D341Med (cell line): ENCODE results near the gene PNPLA5.

ENCODE experiments used
- DNase-seq: peaks from one replicate; pipeline ENCODE4 v3.0.0; 2012; ENCODE audit warnings: low spot score

Gene PNPLA5

DNA sequence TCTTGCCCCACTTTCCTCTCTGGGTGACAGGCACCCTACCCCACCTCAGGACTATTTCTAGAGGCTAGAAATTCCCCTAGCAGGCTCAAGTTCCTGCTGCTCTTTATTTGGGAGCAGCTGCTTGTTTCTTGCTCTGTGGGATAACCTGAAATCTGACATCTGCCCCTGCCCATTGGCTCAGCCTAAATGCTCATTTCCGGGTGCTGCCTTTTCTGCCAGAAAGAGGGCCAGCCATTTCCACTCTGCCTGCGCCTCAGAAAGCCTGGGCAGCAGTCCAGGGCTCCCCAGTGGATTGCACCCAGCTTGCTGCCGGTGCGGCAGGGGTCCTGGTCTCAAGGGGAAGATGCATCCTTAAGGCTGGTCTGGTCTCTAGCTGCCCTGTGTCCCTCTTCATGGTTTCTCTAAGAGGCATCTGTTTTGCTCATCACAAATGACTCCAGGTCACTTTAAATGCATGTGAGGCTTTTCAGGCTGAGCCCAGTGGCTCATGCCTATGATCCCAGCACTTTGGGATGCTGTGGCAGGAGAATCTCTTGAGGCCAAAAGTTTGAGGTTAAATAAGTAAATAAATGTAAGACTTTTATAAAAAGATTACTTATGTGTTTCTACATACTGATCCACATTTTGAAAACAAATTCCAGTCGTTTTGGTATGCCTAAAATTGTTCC lies 10.3 kb upstream of the PNPLA5 start:
- no peak for DNase-seq

DNA sequence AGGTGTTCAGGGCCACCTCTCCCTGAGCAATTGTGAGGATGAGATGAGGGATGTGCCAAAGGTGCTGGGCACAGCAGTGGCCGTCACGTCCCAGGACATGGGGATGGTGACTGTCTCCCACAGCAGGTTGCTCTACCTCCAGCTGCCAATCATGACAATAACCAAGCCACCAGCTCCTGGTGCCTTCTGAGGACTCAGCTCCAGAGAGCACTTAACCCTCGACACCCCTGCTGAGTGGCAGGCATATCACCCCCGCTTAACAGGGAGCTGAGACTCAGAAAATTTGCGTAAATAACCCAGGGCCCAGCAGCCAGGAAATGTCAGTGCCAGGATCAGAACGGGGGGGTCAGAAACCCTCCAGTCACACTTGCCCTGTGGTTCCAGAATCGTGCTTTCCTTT lies 8.4 kb upstream of the PNPLA5 start:
- DNase-seq: no peak

DNA sequence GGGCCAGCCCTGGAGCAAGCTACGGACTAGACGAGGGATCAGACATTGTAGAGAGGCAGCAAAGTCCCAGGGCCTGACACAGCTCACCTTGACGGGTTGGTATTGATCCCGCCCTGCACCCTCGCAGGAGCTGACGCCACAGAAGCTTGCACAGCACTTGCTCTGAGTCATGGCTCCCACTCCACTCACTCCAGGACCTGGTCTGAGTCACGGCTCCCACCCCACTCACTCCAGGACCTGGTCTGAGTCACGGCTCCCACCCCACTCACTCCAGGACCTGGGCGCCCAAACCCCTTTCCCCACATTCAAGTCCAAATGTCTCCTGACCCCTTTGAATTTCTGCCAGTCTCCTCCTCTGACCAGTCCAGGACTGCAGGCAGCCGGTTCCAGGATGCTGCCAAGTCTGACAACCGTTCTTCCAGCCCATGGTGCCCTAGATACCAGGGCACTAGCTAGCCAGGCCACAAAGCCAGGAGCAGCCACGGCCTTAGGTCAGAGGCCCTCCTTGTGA lies 6.0 kb upstream of the PNPLA5 start:
- DNase-seq: no peak

DNA sequence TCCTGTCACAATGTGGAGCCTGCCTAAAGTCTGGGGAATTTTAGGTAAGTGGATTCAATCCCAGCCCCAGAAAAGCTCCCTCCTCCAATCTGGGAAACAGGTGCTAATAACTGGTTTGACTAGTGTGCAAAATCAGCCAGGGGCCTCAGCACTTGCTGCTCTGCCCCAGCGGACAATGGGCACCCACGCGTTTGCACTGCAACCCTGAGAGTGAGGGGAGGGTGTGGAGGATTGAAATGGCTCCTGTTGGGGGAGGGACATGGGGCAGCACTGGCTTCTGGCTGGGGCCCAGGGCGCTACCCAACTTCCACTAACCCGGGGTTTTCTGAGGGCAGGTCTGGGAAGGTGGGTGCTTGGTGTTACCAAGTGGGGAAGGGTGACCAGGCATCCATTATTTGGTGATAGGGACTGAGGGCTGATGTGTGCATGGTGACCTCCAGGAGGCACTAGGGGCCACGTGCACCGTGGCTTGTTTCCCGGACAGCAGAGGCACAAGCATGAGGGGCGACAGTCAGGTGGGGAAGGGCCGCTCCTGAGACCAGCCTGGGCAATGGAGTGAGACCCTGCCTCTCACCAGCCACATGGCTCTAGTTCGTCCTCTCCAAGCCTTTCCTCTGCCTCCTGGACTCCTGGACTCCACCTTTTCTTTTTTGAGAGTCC lies 4.3 kb upstream of the PNPLA5 start:
- no peak for DNase-seq

DNA sequence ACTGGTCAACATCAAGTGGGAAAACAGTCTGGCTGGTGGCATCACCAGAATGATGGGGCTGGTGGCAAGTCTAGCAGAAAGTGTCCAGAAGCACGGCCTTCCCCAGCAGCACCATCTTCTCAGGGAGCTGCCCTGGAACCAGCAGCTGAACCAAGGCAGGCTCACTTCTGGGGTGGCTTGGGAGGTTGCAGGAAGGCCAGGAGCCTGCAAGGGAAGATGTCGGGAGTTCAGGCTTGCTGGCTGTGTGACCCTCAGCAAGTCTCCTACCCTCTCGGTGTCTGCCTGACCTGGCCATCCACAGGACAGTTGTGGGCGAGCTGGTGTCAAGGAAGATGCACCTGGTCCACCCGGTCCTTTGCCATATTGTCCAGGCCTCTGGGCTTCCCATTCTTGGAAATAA lies 2.3 kb upstream of the PNPLA5 start:
- no peak for DNase-seq

DNA sequence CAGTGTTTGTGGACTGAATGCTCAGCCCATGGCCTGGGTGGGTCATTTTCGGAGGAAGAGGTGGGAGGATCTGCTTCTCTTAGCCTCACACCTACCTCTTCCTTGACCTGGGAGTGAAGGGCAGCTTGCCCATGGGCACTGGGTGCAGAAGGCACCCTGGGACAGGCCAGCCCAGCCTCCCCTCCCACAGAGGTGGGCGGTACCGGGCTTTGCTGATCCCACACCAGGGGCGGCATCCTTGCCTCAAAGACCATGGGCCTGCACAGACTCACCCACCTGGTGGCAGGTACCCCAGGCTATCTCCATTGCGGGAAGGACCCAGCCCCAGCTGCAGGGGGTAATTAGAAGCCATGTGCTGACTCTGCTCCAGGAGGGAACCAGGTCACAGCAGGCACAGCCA lies 1.5 kb upstream of the PNPLA5 start:
- DNase-seq: no peak

DNA sequence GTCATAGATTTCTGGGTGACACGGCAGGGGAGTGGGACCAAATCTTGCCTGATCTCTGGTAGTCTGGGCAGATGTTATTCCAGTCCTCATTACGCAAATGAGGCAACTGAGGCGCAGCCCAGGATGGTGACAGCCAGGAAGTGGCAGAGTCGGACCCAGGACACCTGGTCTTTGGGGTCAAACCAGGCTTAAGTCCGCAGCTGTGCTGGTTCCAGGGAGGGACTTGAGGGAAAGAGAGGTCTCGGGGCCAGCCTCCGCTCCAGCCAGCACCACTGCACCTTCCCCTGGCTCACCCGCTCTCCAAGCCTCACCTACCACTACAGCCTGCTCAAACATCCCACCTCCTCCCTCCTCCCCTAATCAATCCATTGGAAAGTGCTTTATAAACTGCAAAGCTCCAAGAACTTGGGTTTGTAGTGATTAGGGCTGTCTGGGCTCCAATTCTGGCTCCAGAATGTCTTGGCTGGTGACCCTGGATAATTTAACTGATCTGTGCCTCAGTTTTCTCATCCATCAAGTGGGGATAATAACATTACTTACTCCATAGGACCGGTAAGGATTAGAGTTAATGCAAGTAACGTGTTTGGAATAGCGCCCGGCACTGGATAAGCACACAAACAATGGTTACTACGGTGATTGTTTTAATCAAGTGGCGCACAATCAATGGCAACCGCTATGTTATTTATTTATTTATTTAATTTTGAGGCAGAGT lies 526 bp upstream of the PNPLA5 start:
- no peak for DNase-seq

DNA sequence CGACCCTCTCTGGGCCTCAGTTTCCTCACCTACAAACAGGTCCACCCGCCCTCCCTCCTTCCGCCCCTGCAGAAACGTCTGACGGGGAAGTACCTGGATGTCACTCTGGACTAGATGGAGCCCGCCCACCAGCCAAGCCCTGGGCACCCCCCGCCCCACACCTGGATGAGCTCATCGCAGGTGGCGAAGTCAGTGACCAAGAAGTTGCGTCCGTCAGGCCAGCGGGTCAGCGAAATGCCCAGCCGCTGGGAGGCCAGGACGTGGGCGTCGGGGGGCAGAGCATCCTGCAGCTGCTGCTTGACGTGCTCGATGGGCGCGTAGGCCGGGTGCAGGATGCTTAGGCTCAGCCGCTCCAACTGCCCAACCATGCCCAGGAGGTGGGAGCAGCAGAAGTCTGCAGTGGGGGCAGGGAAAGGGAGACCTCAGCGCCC lies 897 bp downstream of the PNPLA5 start:
- DNase-seq: peak; percentile 42

DNA sequence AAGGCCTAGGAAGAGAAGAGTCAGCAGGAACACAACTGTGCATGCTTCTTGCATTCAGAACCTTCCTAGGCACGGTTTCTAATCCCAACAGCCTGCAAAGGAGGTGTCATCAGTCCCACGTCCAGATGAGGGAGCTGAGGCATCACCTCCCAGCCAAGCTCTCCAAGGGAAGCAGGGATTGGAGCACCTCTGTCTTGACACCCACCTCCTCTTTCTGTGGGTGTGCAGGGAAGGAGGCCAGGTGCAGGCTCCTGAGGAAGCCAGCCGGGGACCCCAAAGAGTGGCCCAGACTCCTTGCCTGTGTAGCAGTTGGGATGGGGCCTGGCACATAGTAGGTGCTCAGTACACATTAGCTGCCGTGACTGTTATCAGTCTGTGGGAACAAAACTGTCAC lies 2.0 kb downstream of the PNPLA5 start:
- peak; percentile 60 for DNase-seq

DNA sequence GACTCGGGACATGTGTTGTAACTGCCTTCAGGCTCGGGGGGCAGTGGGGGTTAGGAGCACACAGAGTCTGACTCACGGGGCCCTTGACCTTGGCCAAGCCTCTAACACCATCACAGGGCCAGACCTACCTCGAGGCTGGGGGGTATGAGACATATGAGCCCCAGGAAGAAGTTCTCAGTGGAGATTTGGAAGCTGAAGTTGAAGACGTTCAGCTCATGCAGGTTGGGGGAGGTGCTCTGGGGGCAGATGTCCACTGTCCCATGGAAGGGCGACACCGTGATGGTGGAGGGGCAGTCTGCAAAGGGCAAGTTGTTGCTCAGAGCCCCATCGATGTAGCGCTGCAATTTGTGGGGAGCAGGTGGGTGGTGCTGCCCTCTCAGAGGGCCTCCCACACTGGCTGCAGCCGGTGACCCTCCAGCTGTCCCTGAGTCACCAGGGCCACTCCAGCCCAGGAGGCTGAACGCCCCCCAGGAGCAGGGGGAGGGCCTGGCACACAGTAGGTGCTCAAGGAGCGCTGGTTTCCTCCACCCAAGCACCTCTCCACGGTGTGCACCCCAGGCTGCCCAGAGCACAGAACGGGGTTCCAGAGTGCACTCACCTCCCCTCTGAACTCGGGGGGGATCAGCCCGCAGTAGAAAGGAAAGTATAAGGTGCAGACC lies 2.5 kb downstream of the PNPLA5 start:
- DNase-seq: peak; percentile 7

DNA sequence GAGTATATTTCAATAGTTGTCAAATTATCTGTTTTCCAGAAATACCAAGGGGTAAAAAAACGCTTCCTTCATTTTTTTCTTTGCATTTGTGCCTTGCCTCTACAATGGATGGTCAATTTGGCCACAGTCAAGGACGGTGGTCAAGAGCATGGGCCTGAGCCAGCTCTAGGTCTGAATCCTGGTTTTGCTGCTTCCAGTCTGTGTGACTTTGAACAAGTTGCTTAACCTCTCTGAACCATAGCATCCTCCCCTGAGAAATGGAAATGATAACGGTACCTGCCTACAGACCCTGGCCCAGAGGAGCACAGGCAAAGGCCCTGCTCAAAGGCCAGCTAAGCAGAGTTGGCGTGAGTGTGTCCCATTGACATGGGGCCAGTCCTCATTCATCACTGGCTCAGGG lies 3.1 kb downstream of the PNPLA5 start:
- DNase-seq: no peak

DNA sequence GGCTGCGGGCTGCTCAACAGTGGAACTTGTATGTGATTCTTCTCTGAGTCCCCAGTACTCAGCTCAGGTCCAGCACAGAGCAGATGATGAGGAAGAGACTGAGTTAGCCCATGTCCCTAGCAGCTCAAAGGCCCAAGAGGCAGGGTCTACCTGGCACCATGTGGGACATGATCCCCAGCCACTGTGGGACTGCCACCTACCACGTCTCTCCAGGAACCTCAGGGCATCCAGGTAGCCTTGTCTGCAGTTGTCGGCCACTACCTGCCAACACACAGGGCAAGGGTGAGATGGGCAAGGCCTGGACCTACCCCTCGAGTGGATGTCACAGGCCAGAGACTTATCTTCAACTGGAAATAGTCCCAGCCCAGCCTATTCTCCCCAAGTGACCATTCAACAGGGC lies 4.4 kb downstream of the PNPLA5 start:
- DNase-seq: peak; percentile 18

DNA sequence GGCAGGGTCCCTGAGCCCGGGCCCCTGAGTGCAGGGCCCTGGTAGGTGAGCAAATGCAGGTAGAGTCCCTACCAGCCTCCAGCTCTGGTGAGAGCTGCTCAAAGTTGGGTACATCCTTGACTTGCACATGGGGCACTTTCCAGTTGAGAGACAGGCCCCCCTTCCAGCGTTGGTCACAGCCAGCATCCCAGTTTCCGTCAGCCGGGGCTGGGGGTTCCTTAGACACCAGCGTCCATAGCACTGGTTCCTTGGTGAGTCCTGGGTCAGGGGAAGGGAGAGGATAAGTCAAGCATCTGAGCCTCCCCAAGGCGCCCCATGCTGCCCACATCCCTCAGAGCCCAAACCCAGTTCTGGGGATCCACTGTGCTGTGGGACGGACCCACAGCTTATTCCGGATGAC lies 5.6 kb downstream of the PNPLA5 start:
- peak; percentile 15 for DNase-seq

DNA sequence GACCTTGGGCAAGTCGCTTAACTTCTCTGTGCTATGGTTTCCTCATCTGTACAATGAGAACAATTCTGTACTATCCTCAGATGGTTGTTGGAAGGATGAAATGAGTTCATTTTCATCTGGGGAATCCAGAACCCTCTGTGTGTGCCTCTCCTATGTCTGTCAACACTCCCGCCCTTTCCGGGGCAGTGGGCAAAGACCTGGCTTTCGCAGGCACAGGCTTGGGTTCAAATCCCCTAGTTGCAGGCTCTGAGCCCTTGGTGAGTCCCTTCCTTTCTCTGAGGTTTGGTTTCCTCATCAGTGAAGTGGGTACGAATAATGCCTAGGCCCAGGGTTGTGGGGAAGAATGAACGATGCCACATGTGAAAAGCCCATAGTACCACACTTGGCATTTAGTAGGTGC lies 6.0 kb downstream of the PNPLA5 start:
- peak; percentile 5 for DNase-seq

DNA sequence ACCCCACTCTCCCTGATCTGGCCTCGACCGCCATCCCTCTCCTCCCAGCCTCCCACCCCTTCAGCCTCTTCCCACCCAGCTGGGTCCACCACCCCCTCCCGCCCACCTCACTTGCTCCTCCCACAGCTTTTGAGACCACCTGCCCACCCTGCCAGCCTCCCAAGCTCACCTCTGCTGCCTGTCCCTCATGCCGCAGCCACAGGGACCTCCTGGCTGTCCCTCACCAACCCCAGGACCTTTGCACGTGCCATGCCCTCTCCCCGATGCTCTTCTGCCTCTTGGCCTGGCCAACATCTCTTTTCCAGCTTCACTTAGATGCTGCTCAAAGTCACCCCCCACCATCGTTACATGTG lies 6.5 kb downstream of the PNPLA5 start:
- no peak for DNase-seq

DNA sequence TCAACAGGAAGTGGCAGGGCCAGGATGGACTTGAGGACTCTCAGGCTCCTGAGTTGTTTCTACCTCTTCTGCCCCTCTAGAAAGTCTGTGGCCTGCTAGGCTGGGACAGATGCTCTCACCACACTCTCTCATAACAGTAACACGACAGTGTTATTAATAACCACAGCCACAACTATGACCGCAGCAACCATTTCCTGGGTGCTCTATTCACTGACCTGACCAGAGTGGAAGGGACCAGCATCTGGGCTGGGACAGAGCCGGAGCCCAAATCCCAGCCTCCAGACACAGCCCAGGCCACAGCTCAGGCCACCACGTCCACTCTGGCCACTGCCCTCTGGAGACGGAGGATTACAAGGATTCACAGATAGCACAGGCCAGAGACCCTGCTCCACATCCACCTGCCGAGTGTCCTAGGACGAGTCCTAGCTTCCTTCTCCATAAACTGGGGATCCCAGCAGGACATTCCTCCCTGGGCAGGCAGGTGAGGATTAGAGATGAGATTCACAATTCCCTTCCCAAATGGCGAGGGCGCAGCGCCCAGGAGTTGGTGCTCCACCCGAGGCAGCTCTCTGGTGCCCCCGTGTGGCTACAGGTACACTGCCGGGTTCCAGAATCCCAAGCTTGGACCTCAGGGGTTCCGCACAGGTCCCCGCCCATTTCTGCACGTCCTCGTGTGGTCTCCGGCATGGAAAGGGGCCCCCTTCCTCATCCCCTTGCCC lies 7.1 kb downstream of the PNPLA5 start:
- DNase-seq: peak; percentile 88

DNA sequence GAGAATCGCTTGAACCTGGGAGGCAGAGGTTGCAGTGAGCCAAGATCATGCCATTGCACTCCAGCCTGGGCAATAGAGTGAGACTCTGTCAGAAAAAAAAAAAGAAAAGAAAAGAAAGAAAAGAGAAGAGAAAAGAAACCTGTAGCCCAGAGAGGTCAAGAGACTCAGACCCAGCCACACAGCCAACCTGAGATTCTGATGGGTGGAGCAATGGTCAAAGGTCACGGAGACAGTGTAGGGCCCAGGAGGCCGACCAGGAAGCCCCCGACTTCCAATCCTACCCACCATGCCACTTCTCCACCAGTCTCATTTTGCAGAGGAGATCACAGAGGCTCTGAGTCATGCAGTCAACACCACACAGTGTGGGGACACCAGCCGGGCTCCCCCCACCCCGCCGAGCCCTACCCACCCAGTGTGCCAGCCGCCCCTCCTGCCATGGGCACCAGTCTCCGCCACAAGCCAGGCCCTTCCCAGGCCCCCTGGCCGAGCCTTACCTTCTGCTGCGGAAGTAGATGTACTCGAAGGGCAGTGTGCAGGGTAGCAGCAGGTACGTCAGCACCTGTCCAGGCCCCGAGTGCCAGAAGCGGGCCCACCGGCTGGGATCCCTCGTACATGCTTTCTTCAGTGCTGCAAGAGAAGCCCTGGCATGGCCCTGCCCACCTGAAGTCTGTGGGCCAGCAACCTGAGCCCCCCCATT lies 7.9 kb downstream of the PNPLA5 start:
- peak; percentile 23 for DNase-seq

DNA sequence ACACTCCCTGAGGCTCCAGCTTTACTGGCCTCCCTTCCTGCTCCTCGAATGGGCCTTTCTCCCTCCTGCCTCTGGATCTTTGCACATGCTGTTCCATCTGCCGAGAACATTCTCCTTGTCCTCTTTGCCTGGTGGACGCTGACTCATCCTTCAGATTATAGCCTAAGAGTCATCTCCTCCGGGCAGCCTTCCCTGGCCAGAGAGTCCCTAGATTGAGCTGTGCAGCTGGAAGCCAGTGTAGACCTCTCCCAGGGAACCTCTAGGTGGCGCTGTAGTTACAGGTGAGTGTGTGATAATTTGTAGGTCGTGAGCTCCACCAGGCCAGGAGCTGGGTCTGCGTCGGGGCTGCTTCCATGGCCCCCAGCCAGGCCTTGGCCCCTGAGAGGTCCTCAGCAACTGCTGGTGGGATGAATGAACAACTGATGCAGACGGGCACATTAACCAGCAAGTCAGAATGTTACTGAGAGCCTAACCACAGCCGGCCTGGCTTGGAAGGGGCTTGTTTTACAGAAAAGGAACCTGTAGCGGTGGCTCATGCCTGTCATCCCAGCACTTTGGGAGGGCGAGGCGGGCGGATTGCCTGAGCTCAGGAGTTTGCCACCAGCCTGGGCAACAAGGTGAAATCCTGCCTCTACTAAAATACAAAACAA lies 8.7 kb downstream of the PNPLA5 start:
- DNase-seq: peak; percentile 84

DNA sequence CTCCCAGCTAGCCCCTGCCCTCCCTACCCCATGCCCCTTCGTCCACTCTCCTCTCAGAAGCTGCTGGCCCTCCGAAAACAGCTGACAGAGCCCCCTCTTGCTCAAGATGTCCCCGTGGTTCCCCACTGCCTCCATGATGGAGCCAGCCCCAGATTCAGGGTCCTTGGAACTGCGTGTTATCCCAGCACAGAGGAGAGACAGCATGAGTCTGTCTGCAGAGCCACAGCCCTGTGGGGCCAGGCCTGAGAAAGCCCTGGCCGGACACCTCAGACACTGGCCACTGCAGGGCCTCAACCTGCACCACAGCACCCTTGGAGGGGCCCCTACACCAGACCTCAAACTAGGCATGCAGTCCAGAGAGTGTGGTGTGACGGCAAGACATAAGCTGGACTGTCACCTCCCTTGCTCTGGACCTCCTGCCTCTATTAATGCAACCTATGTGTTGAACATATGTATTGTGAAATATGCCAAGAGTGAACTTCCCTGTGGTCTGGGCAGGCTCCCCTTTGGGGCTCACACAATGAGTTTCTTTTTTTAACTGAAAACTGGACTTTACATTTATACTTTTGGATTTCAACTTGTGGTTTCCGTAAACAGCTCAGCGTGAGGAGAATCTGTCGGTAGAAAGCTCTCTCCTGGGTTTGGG lies 9.6 kb downstream of the PNPLA5 start:
- peak; percentile 18 for DNase-seq
